ENCODE data around the gene ERG.

ERG gene

GRCh38 chr21:38434913-38435533 lies 63.3 kb downstream of the ERG start:
- no peak for DNase-seq (ENCODE audit: low read depth)

DNA sequence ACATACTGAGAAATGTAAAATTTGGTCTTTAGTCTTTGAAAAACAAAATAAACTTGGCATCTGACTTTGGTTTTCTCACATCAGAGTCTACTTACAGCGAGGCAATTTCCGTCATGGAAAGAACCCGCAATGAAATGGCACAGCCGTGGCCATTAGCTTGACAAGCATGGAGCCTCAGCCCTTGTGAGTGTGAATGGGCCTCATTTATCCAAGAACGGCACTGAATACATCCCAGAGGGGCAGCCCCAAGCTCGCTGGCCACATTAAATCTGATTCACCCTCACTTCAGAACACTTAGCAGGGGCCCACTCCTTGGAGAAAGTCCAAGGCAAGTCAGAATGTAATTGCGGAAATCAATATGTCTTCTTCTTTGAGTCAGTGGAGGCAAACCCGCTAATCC lies 64.8 kb downstream of the ERG start:
- DNase-seq (ENCODE audit: low read depth): no peak

GRCh38 chr21:38430401-38430984 lies 67.8 kb downstream of the ERG start:
- no peak for DNase-seq (ENCODE audit: low read depth)

GRCh38 chr21:38429011-38429410 lies 69.3 kb downstream of the ERG start:
- DNase-seq (ENCODE audit: low read depth): no peak

DNA sequence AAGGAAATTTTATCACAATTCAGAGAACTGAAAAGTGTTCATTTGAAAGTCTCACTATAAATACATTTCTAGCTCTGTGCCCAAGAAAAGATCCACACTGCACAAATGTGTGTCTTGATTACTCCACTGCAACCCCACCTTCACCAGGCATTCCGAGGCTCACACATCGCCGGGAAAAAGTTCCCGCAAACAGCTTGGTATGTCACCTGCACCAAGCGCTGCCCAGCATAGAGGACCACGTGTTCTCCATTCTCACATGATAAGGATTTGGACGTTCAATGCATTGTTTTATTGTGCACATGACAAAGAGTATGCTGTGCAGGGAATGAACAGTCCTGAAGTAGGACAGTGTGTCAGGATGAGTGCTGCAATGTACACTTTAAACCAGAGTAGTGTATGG lies 70.1 kb downstream of the ERG start:
- DNase-seq (ENCODE audit: low read depth): no peak

DNA sequence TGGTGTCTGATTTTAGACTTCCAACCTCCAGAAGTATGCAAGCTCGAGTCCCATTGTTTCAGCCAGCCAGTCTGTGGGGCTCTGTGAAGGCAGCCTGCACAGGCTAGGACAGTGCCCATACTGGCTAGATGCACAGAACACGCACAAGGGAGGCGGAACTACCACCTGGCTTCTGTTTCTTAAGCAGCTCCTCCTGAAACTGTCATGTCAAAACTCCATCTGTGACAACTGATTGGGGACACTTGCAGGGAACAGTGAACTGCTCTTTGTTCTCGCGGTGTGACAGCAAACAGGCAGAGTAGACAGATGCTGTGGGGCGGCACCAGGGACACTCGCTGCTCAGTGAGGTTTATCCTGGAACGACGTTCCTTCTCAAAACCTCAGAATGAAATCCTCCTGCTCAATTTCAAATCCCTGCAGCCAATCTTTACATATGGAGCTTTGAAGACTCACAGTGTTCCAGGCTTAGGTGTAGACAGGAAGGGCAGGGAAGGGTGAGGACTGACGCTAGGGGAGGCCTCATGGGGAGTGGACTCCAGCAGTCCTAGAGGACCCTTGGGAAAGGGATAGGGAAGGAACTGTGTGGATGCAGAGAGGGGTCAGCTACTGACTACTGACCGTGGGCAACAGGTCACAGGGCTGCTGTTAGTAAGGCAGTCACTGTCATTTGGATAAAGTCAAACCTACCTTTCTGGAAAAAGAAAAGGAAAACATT lies 73.8 kb downstream of the ERG start:
- DNase-seq (ENCODE audit: low read depth): no peak

DNA sequence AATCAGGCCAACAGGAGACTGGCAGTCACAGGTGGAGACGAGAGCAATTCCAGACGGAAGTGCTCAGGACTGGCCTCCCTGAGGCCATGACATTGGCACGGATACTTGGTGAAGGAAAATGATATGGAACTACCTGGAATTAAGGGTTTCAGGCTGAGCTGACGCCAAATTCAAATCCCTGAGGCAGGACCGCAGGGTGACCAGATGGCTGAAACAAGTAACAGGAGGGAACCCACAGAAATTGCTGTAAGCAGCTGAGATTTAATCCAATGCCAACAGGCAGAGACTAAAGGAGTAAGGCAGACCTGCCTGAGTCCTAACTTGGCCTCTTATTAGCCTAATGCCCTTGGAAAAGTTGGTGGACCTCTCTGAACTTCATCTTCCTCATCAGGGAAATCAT lies 76.2 kb downstream of the ERG start:
- DNase-seq (ENCODE audit: low read depth): no peak

DNA sequence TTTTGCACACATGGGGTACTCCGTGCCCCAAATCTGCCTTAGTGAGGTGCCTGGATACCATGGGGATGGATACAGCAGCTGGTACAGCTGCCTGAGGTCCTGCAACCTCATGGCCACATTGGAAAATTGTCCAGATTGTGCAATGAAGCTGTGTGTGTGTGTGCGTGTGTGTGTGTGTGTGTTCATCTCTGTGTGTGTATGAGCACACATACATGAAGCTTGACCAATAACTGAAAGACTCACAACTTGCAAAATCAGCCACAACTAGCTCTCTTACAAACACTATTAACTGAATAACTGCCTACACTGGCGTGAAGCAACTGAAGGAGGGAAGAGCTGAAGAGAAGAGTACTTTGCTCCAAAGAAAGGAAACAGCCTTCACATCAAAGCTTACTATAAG lies 78.1 kb downstream of the ERG start:
- DNase-seq (ENCODE audit: low read depth): no peak

DNA sequence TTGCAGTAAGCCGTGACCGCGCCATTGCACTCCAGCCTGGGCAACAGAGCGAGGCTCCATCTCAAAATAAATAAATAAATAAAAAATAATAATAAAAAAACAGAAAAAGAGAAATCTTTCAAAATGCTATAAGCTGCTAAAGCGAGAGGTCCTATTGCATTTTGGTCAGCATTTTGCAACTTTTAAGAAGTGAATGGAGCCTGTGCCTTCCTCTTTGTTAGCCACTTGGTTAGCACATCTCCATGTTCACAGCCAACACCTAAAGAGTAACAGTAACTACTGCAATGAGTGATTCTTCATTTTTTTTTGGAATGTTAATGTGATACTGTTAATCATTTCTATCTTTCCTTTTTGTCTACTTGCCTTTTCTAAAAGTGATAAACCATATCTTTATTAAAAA lies 80.6 kb downstream of the ERG start:
- no peak for DNase-seq (ENCODE audit: low read depth)

DNA sequence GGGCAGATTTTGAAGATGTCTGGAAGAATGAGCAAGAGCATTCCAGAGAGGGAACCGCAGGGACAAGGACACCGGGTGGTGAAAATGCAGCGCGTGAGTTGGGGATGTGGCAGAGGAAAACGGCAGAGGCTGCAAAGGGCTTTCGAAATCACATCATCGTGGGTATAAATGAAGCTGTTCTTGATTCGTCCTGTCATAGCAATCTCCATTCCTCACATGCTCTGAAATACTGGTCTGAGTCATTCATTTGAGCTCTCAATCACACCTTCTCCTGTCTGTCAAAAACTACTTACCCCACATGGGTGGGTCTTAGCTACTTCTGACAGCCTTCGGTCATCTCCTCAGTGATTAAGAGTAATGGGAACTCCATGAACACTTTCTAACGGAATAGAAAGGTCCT lies 81.5 kb downstream of the ERG start:
- DNase-seq (ENCODE audit: low read depth): no peak

DNA sequence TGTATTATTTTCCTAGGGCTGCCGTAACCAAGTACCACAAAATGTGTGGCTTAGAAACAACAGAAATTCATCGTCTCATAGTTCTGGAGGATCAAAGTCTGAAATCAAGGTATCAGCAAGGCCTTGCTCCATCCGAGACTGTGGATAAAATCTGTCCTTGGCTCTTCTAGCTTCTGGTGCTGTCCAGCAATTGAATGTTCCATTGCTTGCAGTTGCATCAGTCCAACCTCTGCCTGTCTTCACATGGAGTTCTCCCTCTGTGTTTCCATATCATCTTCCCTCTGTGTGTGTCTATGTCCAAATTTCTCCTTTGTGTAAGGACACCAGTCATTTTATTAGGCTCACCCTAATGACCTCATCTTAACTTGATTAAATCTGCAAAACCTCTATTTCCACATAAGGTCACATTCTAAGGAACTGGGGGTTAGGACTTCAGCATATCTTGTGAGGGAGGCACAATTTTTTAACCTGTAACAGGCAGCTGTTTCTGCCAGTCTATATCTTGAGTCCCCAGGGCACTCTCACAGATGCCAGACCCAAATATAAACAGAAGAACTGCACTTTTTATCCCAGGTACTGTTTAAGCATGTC lies 84.2 kb downstream of the ERG start:
- DNase-seq (ENCODE audit: low read depth): no peak

DNA sequence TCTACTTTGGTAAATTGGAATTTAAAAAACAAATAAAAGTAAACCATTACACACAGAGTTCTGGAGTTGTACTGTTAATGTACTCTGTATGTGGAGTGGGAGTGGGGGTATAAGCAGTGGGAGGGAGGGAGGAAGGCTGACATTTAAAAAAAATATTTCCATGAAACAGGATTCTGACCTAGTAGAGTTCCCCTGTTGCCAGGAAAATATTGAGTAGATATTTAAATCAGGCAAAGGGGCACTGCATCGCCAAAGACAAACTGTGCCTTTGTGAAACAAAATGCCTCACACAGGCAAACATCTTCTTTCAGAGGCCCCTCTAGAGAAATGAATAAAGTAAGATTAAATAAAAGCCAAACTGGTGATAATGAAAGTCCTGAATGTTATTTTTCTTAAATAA lies 87.8 kb downstream of the ERG start:
- no peak for DNase-seq (ENCODE audit: low read depth)

DNA sequence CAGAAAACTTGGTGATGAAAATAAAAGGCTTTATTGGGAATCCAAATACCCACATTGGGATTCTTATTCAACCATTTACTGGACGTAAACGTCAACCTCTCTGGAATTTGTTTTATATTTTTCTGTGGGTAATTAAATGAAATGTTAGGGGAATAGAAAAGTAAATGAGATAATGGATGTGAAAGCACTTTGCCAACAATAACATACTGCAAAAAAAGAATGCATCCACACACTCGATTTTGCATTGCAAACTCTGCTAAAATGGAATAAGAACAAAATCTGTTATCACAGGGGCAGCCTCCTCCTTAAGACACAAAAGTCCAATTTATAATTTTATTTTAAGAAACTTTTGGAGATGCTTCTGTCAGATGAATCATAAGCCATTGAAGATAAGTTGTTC lies 88.4 kb downstream of the ERG start:
- DNase-seq (ENCODE audit: low read depth): no peak

DNA sequence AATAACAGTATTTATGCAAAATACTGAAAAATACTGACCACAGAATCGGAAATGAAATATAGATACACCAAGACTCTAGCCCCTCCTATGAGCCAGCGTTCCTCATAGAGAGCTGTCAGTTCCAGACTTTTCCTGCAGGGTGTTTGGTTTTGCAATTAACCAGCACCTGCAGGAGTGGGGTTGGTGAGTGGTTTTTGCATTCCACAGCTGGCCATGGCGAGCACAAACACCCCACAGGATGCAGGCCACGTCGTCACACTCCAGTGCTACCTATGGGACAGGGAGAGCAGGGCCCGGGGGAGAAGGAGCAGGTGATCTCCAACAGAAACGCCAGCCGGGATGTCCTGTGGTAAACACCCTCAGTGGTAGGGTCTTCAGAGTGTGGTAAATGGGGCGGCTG lies 94.1 kb downstream of the ERG start:
- no peak for DNase-seq (ENCODE audit: low read depth)

- no peak for DNase-seq (ENCODE audit: low read depth)
Observed at GRCh38 chr21:38402795-38403194, 95.5 kb downstream of the ERG start.

GRCh38 chr21:38402291-38402690 lies 96.0 kb downstream of the ERG start:
- DNase-seq (ENCODE audit: low read depth): no peak

DNA sequence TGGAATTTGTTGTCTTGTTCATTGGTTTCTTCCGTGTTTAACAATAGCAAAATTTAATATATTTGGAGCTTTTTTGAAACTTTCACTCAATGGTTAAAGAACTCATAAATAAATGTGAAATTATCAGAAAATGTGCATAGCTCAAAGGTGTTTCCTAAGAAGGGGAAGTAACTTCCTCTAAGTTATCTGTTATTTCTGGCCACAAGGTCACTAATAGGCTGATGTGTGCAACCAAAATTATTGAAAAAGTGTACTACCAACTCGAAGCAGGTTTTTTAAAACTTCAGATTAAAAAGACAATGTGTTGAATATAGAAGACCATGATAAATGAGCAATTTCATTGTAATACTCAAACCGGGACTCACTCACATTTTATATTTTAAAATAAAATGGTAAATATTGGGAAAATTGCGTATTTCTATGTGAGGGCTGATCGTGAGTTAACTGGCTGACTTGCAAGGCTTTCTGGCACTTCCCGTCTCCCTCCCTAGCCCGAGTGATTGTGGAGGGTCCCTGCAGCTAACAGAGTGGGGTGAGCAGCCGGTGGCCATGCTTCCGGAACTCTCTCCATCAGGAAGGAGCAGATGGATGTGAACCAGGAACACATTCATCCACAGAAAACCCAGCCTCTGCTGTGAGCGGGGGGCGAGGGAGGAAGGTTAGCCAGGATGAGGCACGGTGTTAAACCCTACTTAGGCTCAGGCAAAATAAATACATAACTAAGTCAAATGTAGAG lies 96.9 kb downstream of the ERG start:
- no peak for DNase-seq (ENCODE audit: low read depth)

DNA sequence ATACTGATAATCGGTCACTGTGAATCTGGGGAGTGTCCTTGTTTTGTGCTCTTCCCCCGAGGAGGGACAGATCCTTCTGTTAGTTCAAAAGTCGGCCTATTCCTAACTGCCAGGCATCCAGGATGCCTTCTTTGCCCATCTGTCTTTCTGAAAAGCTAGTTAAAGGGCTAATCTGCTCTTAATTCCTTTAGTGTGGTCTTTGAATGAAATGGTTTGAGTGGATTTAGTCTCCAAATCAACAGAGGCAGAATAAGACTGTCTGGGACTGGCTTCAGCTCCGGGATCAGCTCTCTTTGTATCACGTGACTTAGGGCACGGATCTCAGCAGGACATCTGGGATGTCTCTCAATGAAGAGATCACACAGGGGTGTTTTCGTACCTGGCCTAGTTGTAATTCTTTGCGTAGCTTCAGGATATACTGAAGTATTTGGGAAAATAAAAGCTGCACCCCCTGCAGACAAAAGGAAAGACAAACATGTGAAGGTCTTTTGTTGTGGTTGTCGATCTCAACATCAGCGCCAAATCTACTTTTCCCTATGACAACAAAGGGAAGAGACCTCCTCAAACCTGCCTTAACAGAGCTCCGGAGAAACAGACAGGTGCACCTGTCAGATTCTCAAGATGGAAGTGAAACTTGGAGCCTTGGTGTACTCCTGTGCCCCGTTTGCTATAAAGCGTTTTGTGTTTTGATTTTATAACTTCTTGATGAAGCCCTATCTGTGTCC lies 97.9 kb downstream of the ERG start:
- DNase-seq (ENCODE audit: low read depth): no peak

GRCh38 chr21:38399103-38399502 lies 99.2 kb downstream of the ERG start:
- DNase-seq (ENCODE audit: low read depth): no peak

DNA sequence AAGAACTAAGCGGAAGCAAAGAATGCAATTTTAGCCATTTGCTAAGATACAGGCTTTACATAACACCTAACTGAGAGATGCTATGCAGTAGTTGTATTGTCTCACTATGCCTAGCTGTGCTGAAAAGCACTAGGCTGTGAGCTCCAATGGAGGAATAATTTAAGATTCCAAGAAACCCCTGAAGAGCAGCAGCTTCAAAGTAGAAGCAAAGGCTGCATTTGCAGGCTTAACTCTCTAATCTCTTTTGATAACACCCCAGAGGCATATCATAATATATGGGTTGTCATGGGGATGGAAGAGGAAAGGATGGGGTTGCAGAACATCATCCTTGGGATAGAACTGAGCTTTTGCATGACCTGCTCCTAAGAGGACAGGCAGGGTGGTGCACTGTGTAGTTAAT lies 102.0 kb downstream of the ERG start:
- no peak for DNase-seq (ENCODE audit: low read depth)

DNA sequence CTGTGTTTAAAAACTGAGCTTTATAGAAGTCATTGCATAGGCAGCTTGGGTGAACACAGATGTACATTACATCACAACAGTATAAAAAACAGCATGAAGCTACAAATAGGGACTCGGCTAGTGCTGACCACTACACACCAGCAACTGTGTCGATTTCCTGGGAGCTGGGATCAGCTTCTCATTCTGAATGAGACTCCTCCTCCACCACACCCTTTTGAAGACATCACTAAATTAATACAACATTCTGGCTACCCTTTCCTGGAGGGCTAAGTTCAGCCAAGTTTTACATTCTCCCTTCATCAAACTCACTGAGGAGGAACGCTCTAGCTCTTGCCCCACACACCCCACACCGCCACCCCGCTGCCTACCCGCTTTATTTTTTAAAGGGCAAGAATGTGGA lies 102.7 kb downstream of the ERG start:
- DNase-seq (ENCODE audit: low read depth): no peak

- DNase-seq (ENCODE audit: low read depth): no peak
Observed at GRCh38 chr21:38392661-38393060, 105.6 kb downstream of the ERG start.
